Gastroesophageal sphincter (tissue), 4 donors: ENCODE measurements around the gene MOB3B. TPM values are rescaled to one million over a fixed set of nuclear protein-coding genes. Genes with fewer than 3 reads are reported as not detected.

ENCODE experiments used
- ATAC-seq: fragments of 150-250 bp; one replicate; pipeline ENCODE4 v1.9.1; 2016; ENCODE audit warnings: mild to moderate bottlenecking, moderate library complexity
- H3K27ac ChIP-seq, 4 donors: fragments of 200-600 bp; sonication (generic) in 3 of 4; 1 replicate in 3 of 4; 2 replicates in 1 of 4; pipeline ENCODE4 v1.5.1; 2016 to 2019
- H3K27me3 ChIP-seq: fragments of 200-600 bp; sonication (generic); one replicate; pipeline ENCODE4 v1.5.1; 2019
- H3K36me3 ChIP-seq, 2 donors: fragments of 200-600 bp; sonication (generic); one replicate each; pipeline ENCODE4 v1.5.1; 2019; ENCODE audit warnings: control low read depth in 1 of 2
- H3K4me1 ChIP-seq, 3 donors: fragments of 200-600 bp; sonication (generic); 1 replicate in 2 of 3; 2 replicates in 1 of 3; pipeline ENCODE4 v1.5.1; 2016 to 2019; ENCODE audit warnings: control low read depth in 2 of 3
- H3K4me3 ChIP-seq, 2 donors: fragments of 200-600 bp; sonication (generic); one replicate each; pipeline ENCODE4 v1.5.1; 2019; ENCODE audit warnings: mild to moderate bottlenecking in 1 of 2, moderate library complexity in 1 of 2
- H3K9me3 ChIP-seq, 3 donors: fragments of 200-600 bp; sonication (generic); one replicate each; pipeline ENCODE4 v1.5.1; 2017 to 2019; ENCODE audit warnings: control low read depth in 2 of 3
- CTCF ChIP-seq, 4 experiments: fragments of 200-600 bp in 2 of 4; fragments of 450-650 bp in 2 of 4; sonication (generic) in 1 of 4; IDR thresholded peaks; one replicate each; pipeline ENCODE4 v1.5.1; 2017 to 2019; ENCODE audit warnings: antibody characterized with exemption in 4 of 4, mild to moderate bottlenecking in 2 of 4, moderate library complexity in 2 of 4
- EP300 ChIP-seq: sonication (generic); formaldehyde crosslinking; IDR thresholded peaks from one replicate; pipeline ENCODE4 v1.6.1; 2017; ENCODE audit warnings: antibody characterized with exemption, mild to moderate bottlenecking
- POLR2A ChIP-seq, 2 donors: fragments of 450-650 bp; IDR thresholded peaks; one replicate each; pipeline ENCODE4 v1.6.1; 2017; ENCODE audit warnings: antibody characterized with exemption in 2 of 2, mild to moderate bottlenecking in 2 of 2, moderate library complexity in 1 of 2
- POLR2AphosphoS5 ChIP-seq: sonication (generic); formaldehyde crosslinking; IDR thresholded peaks from one replicate; pipeline ENCODE4 v1.6.1; 2017; ENCODE audit warnings: antibody characterized with exemption
- WGBS, 2 donors: methylation state at CpG; one replicate each; pipeline ENCODE4 v1.1.5; 2018; ENCODE audit warnings: low coverage in 1 of 2; 5-methylcytosine and 5-hydroxymethylcytosine counted together
- total RNA-seq, 4 donors: library from RNA; depleted of rRNA; stranded (reverse); fragments of >200 nt; gene quantifications; one replicate each; pipeline ENCODE4 v1.1.0, GENCODE V29; 2016

Gene MOB3B
- total RNA-seq, 4 donors from 2014 or later: 10.2 to 12.4 (median 11.6) TPM

- TF ChIP-seq EP300 (no peak), POLR2A (IDR thresholded peaks at IDR 0.05) (no peak), CTCF (IDR thresholded peaks at IDR 0.05) (no peak), POLR2AphosphoS5 (no peak)
- H3K36me3 ChIP-seq: peaks cover 0 to 14% of the 10 kb centered on the region in 2 donors
- H3K4me3 ChIP-seq: no peak overlapping the region
- H3K4me1 ChIP-seq: peaks cover 0 to 11% (median 5%) of the 10 kb centered on the region in 3 donors
- H3K27me3 ChIP-seq: no peaks in the 10 kb centered on the region
- no peak for ATAC-seq
- no peaks in the 10 kb centered on the region for H3K9me3 ChIP-seq
- 80 to 96% methylated on average over 2 to 4 of the region's 4 CpGs for WGBS, 2 donors
- H3K27ac ChIP-seq: no peak overlapping the region
Measured at GRCh38 chr9:27361492-27361891, 168.1 kb downstream of the MOB3B start.

GRCh38 chr9:27359763-27360162, 169.9 kb downstream of the MOB3B start:
- WGBS, 2 donors: 94 to 97% methylated on average over 6 of the region's 6 CpGs
- Histone ChIP-seq H3K27me3 (no peaks in the 10 kb centered on the region), H3K4me3 (no peak overlapping the region), H3K4me1 (no peaks in the 10 kb centered on the region), H3K36me3 (peaks cover 0 to 14% of the 10 kb centered on the region in 2 donors), H3K9me3 (no peaks in the 10 kb centered on the region), H3K27ac (no peak overlapping the region)
- TF ChIP-seq EP300: no peak
- no peak for ATAC-seq

GRCh38 chr9:27358007-27358406, 171.6 kb downstream of the MOB3B start:
- ATAC-seq: no peak
- Histone ChIP-seq H3K27me3 (no peaks in the 10 kb centered on the region), H3K9me3 (no peaks in the 10 kb centered on the region), H3K36me3 (peaks cover 0 to 14% of the 10 kb centered on the region in 2 donors), H3K4me1 (peaks cover 0 to 14% (median 3%) of the 10 kb centered on the region in 3 donors), H3K27ac (no peak overlapping the region), H3K4me3 (no peak overlapping the region)
- TF ChIP-seq POLR2AphosphoS5: no peak
- TF ChIP-seq CTCF (IDR thresholded peaks at IDR 0.05): no peak
- no peak for TF ChIP-seq EP300
- TF ChIP-seq POLR2A (IDR thresholded peaks at IDR 0.05): no peak

- WGBS, 2 donors: 86 to 95% methylated on average over 2 of the region's 2 CpGs
- ATAC-seq: no peak
- H3K27me3 ChIP-seq: no peaks in the 10 kb centered on the region
Measured at GRCh38 chr9:27356446-27356845, 173.2 kb downstream of the MOB3B start.

GRCh38 chr9:27355166-27355565, 174.4 kb downstream of the MOB3B start:
- H3K9me3 ChIP-seq: no peaks in the 10 kb centered on the region
- H3K27ac ChIP-seq: no peak overlapping the region
- WGBS, 2 donors: 84 to 87% methylated on average over 3 of the region's 3 CpGs
- H3K36me3 ChIP-seq: peaks cover 0 to 14% of the 10 kb centered on the region in 2 donors
- ATAC-seq: no peak
- H3K4me3 ChIP-seq: no peak overlapping the region
- no peak for TF ChIP-seq CTCF (IDR thresholded peaks at IDR 0.05)
- TF ChIP-seq EP300: no peak
- no peak for TF ChIP-seq POLR2AphosphoS5
- no peak for TF ChIP-seq POLR2A (IDR thresholded peaks at IDR 0.05)
- H3K4me1 ChIP-seq: peaks cover 0 to 38% (median 8%) of the 10 kb centered on the region in 3 donors
- H3K27me3 ChIP-seq: no peaks in the 10 kb centered on the region

More at GRCh38 chr9:27356446-27356845, 173.2 kb downstream of the MOB3B start:
- peaks cover 0 to 25% (median 5%) of the 10 kb centered on the region in 3 donors for H3K4me1 ChIP-seq
- no peak overlapping the region for H3K4me3 ChIP-seq
- peaks cover 0 to 14% of the 10 kb centered on the region in 2 donors for H3K36me3 ChIP-seq
- TF ChIP-seq EP300 (no peak), POLR2AphosphoS5 (no peak), POLR2A (IDR thresholded peaks at IDR 0.05) (no peak), CTCF (IDR thresholded peaks at IDR 0.05) (no peak)
- no peak overlapping the region for H3K27ac ChIP-seq
- no peaks in the 10 kb centered on the region for H3K9me3 ChIP-seq
